GM10248 (cell line): ENCODE data around the gene AHSG.

Experiments
- CTCF ChIA-PET: fragments of 300-600 bp; sonication (Branson Sonifier 250); formaldehyde crosslinking; extraction: SDS; loops from one replicate; lab custom pipeline; 2021; ENCODE audit warnings: antibody characterized with exemption; lab: Yijun Ruan, JAX
- POLR2A ChIA-PET: fragments of 350-650 bp; sonication (Branson Sonifier 250); formaldehyde crosslinking; extraction: SDS; loops from one replicate; lab custom pipeline; 2020; ENCODE audit warnings: antibody characterized with exemption; lab: Yijun Ruan, JAX
- DNase-seq: peaks from one replicate; pipeline ENCODE4 v3.0.0; 2012; ENCODE audit errors: extremely low spot score
- TF ChIP-seq, protein P1 (sequence below): IDR thresholded peaks from 2 replicates; pipeline ENCODE4 v1.5.1; 2012; ENCODE audit warnings: mild to moderate bottlenecking, low read depth; ENCODE audit errors: extremely low read depth, missing control alignments, control extremely low read depth

Gene AHSG

DNA sequence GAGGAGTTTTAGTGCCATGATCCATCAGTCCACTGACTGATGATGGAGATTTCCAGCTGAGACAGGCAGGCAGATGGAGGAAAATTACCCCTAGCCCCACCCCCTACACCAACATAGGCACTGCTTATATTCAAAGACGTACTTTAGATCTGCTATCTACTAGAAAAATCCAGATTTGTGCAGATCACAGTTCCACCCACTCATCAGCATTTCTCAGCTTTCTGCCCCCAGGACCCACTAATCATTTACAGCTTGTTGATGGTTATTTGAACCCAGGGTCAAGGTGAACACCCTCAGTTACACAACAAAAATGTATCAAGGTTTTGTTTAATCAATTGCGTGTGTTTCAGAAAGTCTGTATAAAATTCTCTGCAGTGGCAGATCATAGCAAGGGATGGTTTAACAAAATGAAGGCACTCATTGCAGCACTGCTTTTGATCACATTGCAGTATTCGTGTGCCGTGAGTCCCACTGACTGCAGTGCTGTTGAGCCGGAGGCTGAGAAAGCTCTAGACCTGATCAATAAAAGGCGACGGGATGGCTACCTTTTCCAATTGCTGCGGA is 52.8 kb downstream of the AHSG start, which contains the start of gene HRG:
Gene HRG, plus strand, starts transcription at position 390 of the 564 bp plus-strand sequence. Its CDS starts 18 bp downstream, at position 408.
- ChIA-PET POLR2A (no interaction called here), CTCF (no interaction called here)
- DNase-seq: no peak
- TF ChIP-seq, protein P1, sequence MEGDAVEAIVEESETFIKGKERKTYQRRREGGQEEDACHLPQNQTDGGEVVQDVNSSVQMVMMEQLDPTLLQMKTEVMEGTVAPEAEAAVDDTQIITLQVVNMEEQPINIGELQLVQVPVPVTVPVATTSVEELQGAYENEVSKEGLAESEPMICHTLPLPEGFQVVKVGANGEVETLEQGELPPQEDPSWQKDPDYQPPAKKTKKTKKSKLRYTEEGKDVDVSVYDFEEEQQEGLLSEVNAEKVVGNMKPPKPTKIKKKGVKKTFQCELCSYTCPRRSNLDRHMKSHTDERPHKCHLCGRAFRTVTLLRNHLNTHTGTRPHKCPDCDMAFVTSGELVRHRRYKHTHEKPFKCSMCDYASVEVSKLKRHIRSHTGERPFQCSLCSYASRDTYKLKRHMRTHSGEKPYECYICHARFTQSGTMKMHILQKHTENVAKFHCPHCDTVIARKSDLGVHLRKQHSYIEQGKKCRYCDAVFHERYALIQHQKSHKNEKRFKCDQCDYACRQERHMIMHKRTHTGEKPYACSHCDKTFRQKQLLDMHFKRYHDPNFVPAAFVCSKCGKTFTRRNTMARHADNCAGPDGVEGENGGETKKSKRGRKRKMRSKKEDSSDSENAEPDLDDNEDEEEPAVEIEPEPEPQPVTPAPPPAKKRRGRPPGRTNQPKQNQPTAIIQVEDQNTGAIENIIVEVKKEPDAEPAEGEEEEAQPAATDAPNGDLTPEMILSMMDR: no peak

DNA sequence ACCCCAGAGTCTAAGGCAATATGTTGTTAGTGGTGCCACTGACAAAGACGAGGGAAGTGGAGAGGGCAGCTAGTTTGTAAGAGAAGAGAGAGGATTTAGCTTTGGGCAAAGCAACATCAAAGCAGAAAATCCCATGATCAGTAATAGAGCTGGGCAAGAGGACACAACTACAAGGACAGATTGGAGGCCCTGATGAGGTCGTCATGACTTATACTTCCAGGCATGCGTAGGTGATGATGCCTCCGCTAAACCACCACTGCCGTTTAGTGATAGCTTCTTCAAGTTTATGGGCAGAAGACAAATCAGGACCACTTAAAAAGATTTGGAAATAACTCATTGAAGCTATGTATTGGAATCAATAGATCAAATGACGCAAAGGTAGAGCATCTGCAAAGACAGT is 55.6 kb downstream of the AHSG start:
- POLR2A ChIA-PET: interaction anchor here (0.5 to 0.7 kb wide), 2 partner anchors 48 to 791 kb away, joined by 3 read pairs; no protein-coding TSS in a partner anchor
- no peak for DNase-seq
- TF ChIP-seq, protein P1: no peak
- CTCF ChIA-PET: interaction anchor here (1.0 to 2.6 kb wide), 3 partner anchors 26 to 53 kb away, joined by 3 to 10 read pairs (median 8); no protein-coding TSS in a partner anchor

DNA sequence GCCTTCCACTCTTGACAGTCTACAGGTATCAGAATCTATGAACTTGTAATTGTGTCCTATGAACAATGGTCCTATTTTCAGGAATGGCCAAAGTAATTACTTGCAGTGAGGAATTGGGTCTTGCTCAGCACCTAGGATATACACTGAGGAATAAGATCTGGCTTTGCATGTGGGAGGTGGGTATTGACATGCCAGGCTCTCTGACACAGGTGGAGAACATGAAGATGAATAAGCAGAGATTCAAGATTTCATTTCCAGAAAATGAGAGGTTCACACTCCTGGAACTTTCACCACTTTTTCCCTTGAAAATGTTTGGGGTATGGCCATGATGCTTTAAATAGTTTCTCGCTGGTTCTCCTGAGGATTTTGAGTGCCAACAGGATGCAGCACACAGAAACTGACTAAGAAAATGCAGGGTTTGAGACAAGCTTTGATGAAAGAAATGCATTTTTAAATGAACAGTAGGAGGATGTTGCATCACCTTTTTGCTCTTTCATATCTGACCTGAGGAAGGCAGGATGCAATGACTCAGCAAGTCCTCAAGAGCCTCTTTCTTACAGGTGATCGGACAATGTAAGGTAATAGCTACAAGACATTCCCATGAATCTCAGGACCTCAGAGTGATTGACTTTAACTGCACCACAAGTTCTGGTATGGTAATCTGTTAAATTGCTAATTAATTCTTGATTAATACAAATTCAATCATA is 56.7 kb downstream of the AHSG start:
- ChIA-PET CTCF (interaction anchor here (1.0 to 2.6 kb wide), 2 partner anchors 27 to 54 kb away, joined by 3 to 10 read pairs; no protein-coding TSS in a partner anchor), POLR2A (no interaction called here)
- no peak for DNase-seq
- TF ChIP-seq, protein P1: no peak

DNA sequence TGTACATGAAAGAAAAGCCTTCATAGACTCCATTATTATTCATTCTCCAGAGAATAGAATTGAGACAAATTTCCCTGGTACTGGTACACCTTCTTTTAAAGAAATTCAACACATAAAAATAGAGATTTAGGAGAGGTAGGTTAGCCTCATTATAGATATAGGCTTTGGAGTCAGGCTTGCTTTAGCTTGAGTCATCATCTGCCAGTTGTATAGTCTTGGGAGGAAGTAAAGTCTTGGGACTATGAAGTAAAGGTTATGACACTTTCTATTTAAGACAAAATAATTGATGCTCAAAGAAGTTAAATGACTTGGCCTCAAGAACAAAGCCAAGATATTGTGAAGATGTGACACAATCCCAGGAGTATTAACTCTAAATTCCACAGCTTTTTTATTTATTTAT is 57.3 kb downstream of the AHSG start:
- ChIA-PET POLR2A (no interaction called here), CTCF (interaction anchor here (2.6 kb wide), 1 partner anchor 55 kb away, joined by 10 read pairs; no protein-coding TSS in a partner anchor)
- DNase-seq: no peak
- TF ChIP-seq, protein P1: no peak
